Fibroblast of peridontal ligament (primary cell): ENCODE measurements around the gene TMEM255B.

Experiments
- DNase-seq: peaks from one replicate; pipeline ENCODE4 v3.0.0-alpha.2; 2010; ENCODE audit errors: extremely low read depth

The TMEM255B gene

DNA sequence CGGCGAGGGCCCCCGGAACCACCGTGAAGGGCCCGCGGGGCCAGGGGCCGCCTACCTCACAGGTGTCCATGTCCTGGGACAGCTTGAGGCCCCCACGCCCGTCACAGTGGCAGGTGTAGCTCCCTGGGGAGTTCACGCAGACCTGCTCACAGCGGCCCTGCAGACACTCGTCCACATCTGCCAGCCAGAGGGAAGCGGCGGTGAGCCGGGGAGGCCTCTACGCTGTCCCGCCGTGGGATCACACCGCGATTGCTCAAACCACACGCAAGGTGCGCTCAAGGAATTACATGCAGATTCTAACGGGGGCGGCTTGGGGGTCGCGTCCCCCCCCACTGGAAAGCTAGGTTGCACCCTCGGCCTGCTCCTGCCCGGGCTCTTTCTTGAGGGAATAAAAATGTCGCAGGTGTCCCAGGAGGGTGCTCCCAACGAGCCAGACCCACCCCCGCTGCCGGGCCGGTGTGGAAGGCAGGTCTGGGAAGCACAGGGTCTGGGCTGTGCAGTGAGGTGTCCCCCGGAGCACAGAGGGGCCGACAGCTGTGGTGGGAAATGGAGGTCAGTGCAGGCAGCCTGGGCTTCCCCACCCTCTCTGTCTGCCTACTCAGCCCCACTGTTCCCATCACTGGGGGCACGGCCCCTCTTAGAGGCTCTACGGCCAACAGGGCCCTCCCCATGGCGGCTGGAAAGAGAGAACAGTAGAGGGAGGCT lies 75.6 kb downstream of the TMEM255B start:
- DNase-seq: no peak

- DNase-seq: peak; percentile 81
Measured at GRCh38 chr13:113835461-113836270, 76.6 kb downstream of the TMEM255B start.

GRCh38 chr13:113836768-113837559 lies 77.9 kb downstream of the TMEM255B start:
- DNase-seq: peak; percentile 79

DNA sequence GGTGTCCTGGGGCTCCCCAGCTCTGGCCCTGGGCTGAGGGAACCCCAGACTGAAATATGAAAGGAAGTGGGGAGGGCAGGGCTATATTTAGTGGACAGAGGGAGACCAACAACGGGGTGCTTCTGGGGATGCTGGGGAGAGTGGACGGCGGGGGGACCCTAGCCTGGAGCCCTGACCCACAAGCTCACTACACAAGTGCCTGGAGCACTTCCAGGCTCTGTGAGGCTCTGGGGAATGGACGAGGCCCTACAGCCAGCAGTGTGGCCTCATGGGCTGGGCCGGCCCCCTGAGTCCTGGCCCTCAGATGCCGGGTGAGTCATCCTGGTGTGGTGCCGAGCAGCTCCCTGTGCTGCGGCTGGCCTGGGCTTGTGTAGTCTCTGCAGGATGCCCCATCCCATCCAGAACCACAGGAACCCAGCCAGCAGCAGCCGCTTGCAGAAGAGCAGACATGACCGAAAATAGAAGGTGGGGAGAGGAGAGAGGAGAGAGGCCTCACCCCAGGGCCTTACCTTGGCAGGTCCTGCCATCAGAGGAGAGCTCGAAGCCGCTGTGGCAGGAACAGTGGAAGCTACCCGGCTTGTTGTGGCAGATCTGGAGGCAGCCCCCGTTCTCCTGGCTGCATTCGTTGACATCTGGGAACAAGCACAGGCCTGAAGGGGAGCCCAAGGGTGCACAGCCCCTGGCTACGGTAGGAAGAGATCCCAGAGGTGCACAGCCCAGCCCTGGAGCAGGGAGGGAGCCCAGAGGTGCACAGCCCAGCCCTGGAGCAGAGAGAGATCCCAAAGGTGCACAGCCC lies 78.7 kb downstream of the TMEM255B start:
- DNase-seq: peak; percentile 97

- DNase-seq: no peak
Measured at GRCh38 chr13:113838711-113839201, 79.7 kb downstream of the TMEM255B start.

- no peak for DNase-seq
Measured at GRCh38 chr13:113839536-113840204, 80.6 kb downstream of the TMEM255B start.

DNA sequence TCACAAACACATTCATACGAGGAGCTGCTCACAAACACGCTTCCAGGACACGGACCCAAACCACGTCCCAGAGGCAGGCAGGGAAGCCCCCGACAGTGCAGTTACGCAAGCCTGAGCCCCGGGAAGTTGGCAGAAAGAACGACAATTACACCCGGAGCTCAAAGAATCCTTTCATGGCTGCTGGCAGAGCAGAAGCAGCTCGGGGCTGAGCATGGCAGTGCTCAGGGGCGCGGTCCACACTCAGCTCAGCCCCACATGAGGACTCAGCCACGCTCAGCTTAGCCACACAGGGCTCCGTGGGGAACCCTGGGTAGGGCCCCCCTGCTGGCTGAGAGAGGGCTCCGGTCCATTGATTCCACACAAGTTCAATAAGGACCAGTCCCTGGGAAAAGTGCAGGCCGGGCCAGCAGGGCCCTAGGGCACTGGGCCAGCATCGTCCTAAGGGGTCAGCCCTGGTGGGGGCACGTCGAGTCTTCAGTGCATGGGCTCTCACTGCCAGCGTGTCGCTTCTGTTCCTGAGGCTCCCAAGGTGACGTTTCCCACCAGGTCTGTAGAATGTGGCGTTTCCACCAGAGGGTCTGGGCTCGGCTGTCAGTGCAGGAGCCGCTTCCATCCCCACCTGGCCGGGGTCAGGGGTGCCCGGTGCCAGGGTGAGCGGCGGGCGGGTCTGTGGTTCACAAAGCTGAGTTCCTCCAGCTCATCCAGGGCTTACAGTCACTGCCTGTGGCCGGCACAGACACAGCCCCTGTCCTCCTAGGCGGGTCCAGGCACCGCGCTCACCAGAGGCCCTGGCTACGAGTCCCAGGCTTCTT lies 81.7 kb downstream of the TMEM255B start:
- DNase-seq: no peak

DNA sequence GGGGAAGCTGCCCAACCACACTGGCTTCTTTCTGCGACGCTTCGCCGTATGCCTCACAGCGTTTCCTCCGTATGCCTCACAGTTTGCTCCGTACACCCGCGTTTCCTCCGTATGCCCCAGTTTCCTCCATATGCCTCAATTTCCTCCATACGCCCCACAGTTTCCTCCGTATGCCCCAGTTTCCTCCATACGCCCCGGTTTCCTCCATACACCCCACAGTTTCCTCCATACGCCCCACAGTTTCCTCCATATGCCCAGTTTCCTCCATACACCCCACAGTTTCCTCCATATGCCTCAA lies 82.3 kb downstream of the TMEM255B start:
- no peak for DNase-seq

DNA sequence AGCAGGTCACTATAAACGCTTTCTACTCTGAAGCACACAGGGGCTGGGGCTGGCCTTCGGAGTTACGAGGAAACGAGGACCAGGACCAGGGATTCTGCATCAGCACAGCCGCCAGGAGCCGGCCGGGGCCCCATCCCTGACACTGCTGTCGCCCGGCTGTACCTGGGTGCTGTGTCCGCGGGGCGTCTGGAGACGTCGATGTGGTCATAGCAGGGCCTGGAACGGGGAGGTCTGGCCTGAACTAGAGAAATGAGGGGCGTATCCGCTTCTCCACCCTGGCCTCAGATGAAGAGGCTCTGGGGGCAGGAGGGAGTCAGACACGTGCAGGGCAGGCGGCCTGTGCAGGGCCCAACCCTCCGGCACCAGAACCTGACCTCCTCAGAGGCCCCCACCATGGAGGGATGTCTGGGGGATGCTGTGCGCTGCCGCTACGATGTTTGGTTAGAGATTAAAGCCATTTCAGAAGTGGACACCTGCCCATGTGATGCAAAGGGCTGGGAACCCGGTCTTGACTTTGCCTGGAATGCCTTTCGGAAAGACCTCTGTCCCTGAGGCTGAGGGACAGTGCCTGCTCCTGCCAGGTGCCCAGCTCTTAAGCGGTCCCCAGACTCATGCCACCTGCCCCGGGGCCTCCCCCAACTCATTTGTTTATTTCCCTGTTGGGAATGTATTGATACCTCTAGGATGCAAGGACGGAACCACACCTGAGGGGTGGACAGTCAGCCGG lies 83.5 kb downstream of the TMEM255B start:
- no peak for DNase-seq

GRCh38 chr13:113843063-113843654 lies 84.1 kb downstream of the TMEM255B start:
- no peak for DNase-seq

- no peak for DNase-seq
Measured at GRCh38 chr13:113843864-113844556, 85.0 kb downstream of the TMEM255B start.

GRCh38 chr13:113845055-113845454 lies 86.0 kb downstream of the TMEM255B start:
- DNase-seq: no peak

DNA sequence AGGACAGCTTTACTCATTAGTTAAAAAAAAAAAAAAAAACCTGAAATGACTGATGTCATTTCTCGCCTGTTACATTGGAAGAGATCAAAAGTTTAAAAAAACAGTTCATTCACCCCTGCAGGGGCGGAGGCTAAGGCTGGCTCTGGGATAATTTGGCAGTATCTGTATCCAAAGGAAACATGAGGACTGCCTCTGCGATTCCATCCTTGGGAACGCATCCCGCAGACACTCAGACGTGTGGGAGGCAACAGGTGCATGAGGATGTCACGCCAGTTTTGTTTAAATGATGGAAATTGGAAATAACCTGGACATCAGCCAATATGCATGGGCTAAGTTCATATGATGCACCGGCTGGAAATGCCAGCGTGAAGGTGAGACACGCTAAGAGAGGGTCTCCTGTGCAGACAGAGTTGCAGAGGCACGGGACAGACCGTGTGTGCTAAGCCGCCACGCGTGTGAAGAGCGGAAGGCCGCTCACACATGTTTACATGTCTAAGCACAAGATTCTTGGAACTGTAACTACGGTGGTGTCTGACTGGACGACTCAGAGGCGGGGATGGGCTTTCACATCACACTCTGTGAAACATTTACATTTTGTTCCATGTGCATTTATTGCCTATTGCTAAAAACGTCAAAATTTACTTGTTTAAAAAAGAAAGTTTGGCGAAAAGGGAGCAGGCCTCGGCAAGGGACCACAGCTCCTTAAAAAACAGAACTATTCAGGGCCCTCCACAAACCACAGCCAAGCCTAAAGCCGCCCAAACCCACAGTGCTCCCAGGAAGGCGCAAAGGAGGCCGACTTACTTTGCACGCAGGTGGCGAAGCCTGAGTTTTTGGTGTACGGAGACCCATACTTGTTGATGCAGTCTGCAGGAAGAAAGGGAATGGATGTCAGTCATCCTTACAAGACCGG lies 87.0 kb downstream of the TMEM255B start:
- DNase-seq: no peak

DNA sequence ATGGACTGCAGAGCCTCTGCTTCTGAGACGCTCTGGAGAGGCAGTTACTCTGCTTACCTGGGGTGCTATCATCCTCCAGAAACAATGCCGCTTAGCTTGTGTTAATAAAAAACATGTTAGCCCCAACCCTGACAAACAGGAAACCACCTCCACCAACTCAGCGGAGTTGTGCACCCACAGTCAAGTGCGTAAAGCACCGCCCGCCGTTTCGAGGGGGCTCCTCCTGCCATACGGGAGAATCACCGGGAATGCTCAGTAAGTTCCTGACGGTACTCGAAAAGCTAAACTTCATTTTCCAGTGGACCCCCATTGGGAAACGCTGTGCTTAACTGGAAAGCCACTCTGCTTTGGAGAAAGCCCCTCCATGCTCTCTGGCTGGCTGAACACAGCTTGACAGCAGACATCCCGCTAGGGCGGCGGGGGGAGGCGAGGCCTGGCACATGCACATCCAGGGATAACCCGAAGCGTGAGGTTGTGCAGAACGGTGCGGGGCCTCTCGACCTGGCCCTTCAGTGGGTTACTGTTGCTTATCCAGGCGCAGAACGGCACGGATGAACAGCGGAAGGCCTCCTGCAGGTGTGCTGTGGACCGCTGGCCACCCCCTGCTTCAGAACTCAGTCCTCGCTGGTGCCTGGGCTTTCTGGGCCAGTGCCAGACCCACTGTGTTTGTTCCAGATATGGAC lies 87.8 kb downstream of the TMEM255B start:
- no peak for DNase-seq

DNA sequence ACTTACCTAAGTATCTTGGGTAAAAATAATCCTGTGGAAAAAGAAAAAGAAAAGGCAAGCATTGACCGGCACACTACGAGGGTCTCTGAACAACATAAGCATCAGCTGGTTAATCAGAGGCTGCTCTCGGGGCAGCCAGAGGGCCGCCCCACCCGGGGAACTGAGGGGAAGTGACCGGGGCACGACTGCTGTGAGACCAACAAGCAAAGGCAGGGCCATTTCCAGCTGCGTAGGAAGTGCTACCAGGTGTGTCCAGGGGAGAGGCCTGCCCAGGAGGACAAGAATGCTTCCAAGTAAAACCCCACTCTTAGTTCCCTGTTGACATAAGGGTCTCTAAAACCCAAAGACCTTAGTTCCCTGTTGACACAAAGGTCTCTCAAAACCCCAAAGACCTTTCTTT lies 89.0 kb downstream of the TMEM255B start:
- no peak for DNase-seq

- DNase-seq: no peak
Measured at GRCh38 chr13:113848431-113849260, 89.6 kb downstream of the TMEM255B start.
